ENCODE results near the gene BCAT1. TPM values are rescaled to one million over a fixed set of nuclear protein-coding genes. Genes with fewer than 3 reads are reported as not detected.

Gene BCAT1
- total RNA-seq, 6 experiments from 2014 or later, result 0.86 to 6.0 (median 2.7) TPM

GRCh38 chr12:24776861-24777260, 172.0 kb downstream of the BCAT1 start:
- H3K4me3 ChIP-seq, result no peak overlapping the region
- H3K36me3 ChIP-seq, result no peaks in the 10 kb centered on the region
- H3K27me3 ChIP-seq, result no peaks in the 10 kb centered on the region
- H3K27ac ChIP-seq, result no peak overlapping the region
- no peaks in the 10 kb centered on the region for H3K9me3 ChIP-seq
- intact Hi-C loops (cut with DNase I), result no loop called here
- ATAC-seq (no peak), DNase-seq (no peak)
- H3K4me1 ChIP-seq, result no peaks in the 10 kb centered on the region
- TF ChIP-seq POLR2A (IDR thresholded peaks at IDR 0.05) (no peak), CTCF (IDR thresholded peaks at IDR 0.05) (no peak)
- WGBS (ENCODE audit: insufficient coverage, low coverage, low lambda C conversion rate, missing lambda C conversion rate), result 63% methylated on average over 2 of the region's 2 CpGs

GRCh38 chr12:24775073-24775472, 173.8 kb downstream of the BCAT1 start:
- no peaks in the 10 kb centered on the region for H3K9me3 ChIP-seq
- no peaks in the 10 kb centered on the region for H3K4me1 ChIP-seq
- H3K27me3 ChIP-seq, result no peaks in the 10 kb centered on the region
- intact Hi-C loops (cut with DNase I), result no loop called here
- TF ChIP-seq CTCF (IDR thresholded peaks at IDR 0.05) (no peak), POLR2A (IDR thresholded peaks at IDR 0.05) (no peak)
- DNase-seq (no peak), ATAC-seq (no peak)
- WGBS (ENCODE audit: insufficient coverage, low coverage, low lambda C conversion rate, missing lambda C conversion rate), result 83% methylated on average over 5 of the region's 5 CpGs
- H3K27ac ChIP-seq, result no peak overlapping the region
- no peaks in the 10 kb centered on the region for H3K36me3 ChIP-seq
- H3K4me3 ChIP-seq, result no peak overlapping the region

GRCh38 chr12:24773996-24774395, 174.9 kb downstream of the BCAT1 start:
- intact Hi-C loops (cut with DNase I), result no loop called here
- H3K4me3 ChIP-seq, result no peak overlapping the region
- H3K36me3 ChIP-seq, result no peaks in the 10 kb centered on the region
- H3K9me3 ChIP-seq, result no peaks in the 10 kb centered on the region
- no peak for ATAC-seq
- TF ChIP-seq POLR2A (IDR thresholded peaks at IDR 0.05), result no peak
- no peak for TF ChIP-seq CTCF (IDR thresholded peaks at IDR 0.05)
- WGBS (ENCODE audit: insufficient coverage, low coverage, low lambda C conversion rate, missing lambda C conversion rate), result 74% methylated on average over 3 of the region's 3 CpGs
- H3K27ac ChIP-seq, result no peak overlapping the region
- no peaks in the 10 kb centered on the region for H3K4me1 ChIP-seq
- H3K27me3 ChIP-seq, result no peaks in the 10 kb centered on the region
- no peak for DNase-seq

GRCh38 chr12:24772813-24773212, 176.1 kb downstream of the BCAT1 start:
- Histone ChIP-seq H3K36me3 (no peaks in the 10 kb centered on the region), H3K4me3 (no peak overlapping the region), H3K4me1 (no peaks in the 10 kb centered on the region), H3K27ac (no peak overlapping the region), H3K27me3 (no peaks in the 10 kb centered on the region), H3K9me3 (no peaks in the 10 kb centered on the region)
- intact Hi-C loops (cut with DNase I), result no loop called here
- TF ChIP-seq CTCF (IDR thresholded peaks at IDR 0.05), result no peak
- TF ChIP-seq POLR2A (IDR thresholded peaks at IDR 0.05), result no peak
- DNase-seq (no peak), ATAC-seq (no peak)

GRCh38 chr12:24770821-24771220, 178.1 kb downstream of the BCAT1 start:
- no peak for ATAC-seq
- Histone ChIP-seq H3K27ac (no peak overlapping the region), H3K4me1 (no peaks in the 10 kb centered on the region), H3K9me3 (no peaks in the 10 kb centered on the region), H3K4me3 (no peak overlapping the region), H3K36me3 (no peaks in the 10 kb centered on the region), H3K27me3 (no peaks in the 10 kb centered on the region)
- 32% methylated on average over 4 of the region's 4 CpGs for WGBS (ENCODE audit: insufficient coverage, low coverage, low lambda C conversion rate, missing lambda C conversion rate)
- TF ChIP-seq POLR2A (IDR thresholded peaks at IDR 0.05) (no peak), CTCF (IDR thresholded peaks at IDR 0.05) (no peak)
- intact Hi-C loops (cut with DNase I), result no loop called here
- DNase-seq, result no peak
